H9 (cell line): Measurements from ENCODE around the gene CCDC57. TPM values are rescaled to one million over a fixed set of nuclear protein-coding genes. Genes with fewer than 3 reads are reported as not detected.

ENCODE experiments used
- DNase-seq: peaks from one replicate; pipeline ENCODE4 v3.0.0-alpha.2; 2017
- H2AFZ ChIP-seq: one replicate; pipeline ENCODE4 v1.6.1; 2013; ENCODE audit warnings: mild to moderate bottlenecking, low read length, control low read depth, moderate library complexity
- H2AK5ac ChIP-seq: 2 replicates; pipeline ENCODE4 v1.6.1; 2013; ENCODE audit warnings: low read length, control low read depth, mixed read lengths; ENCODE audit not compliant: insufficient read length
- H2BK120ac ChIP-seq: one replicate; pipeline ENCODE4 v1.6.1; 2013; ENCODE audit warnings: low read depth, mild to moderate bottlenecking, low read length, control low read depth, inconsistent platforms; ENCODE audit not compliant: poor library complexity, severe bottlenecking
- H2BK12ac ChIP-seq: 2 replicates; pipeline ENCODE4 v1.6.1; 2013; ENCODE audit warnings: low read length, control low read depth, mixed read lengths, low read depth; ENCODE audit not compliant: insufficient read length
- H2BK15ac ChIP-seq: 2 replicates; pipeline ENCODE4 v1.6.1; 2013; ENCODE audit warnings: low read depth, low read length, control low read depth
- H2BK20ac ChIP-seq: one replicate; pipeline ENCODE4 v1.6.1; 2013; ENCODE audit warnings: low read depth, mild to moderate bottlenecking, low read length, control low read depth, inconsistent platforms; ENCODE audit not compliant: poor library complexity, severe bottlenecking
- H2BK5ac ChIP-seq: 2 replicates; pipeline ENCODE4 v1.6.1; 2013; ENCODE audit warnings: low read length, control low read depth, mixed read lengths; ENCODE audit not compliant: insufficient read length
- H3K14ac ChIP-seq: 2 replicates; pipeline ENCODE4 v1.6.1; 2013; ENCODE audit warnings: low read length, control low read depth; ENCODE audit not compliant: insufficient read depth
- H3K18ac ChIP-seq: 2 replicates; pipeline ENCODE4 v1.6.1; 2013; ENCODE audit warnings: low read depth, mild to moderate bottlenecking, mixed read lengths, low read length, control low read depth; ENCODE audit not compliant: insufficient read length
- H3K23ac ChIP-seq: 2 replicates; pipeline ENCODE4 v1.6.1; 2013; ENCODE audit warnings: low read length, control low read depth, mixed read lengths, low read depth; ENCODE audit not compliant: insufficient read length
- H3K23me2 ChIP-seq: 2 replicates; pipeline ENCODE4 v1.6.1; 2013; ENCODE audit warnings: low read depth, mild to moderate bottlenecking, mixed read lengths, low read length, control low read depth; ENCODE audit not compliant: insufficient read length, poor library complexity, severe bottlenecking
- H3K27ac ChIP-seq: 2 replicates; pipeline ENCODE4 v1.5.1; 2013; ENCODE audit warnings: low read length, control low read depth, mixed read lengths, low read depth; ENCODE audit not compliant: insufficient read length
- H3K27me3 ChIP-seq: 2 replicates; pipeline ENCODE4 v1.6.1; 2013; ENCODE audit warnings: low read length, control low read depth, inconsistent platforms; ENCODE audit not compliant: insufficient read depth
- H3K4ac ChIP-seq: 2 replicates; pipeline ENCODE4 v1.6.1; 2013; ENCODE audit warnings: low read depth, mild to moderate bottlenecking, control low read depth, inconsistent platforms, low read length, moderate library complexity
- H3K4me1 ChIP-seq: 2 replicates; pipeline ENCODE4 v1.6.1; 2013; ENCODE audit warnings: low read length, control low read depth, inconsistent platforms; ENCODE audit not compliant: insufficient read depth
- H3K4me2 ChIP-seq: 2 replicates; pipeline ENCODE4 v1.6.1; 2013; ENCODE audit warnings: low read length, control low read depth, mixed read lengths; ENCODE audit not compliant: insufficient read length, insufficient read depth
- H3K56ac ChIP-seq: 2 replicates; pipeline ENCODE4 v1.6.1; 2013; ENCODE audit warnings: low read depth, mild to moderate bottlenecking, mixed read lengths, low read length, control low read depth; ENCODE audit not compliant: insufficient read length
- H3K79me1 ChIP-seq: 2 replicates; pipeline ENCODE4 v1.6.1; 2013; ENCODE audit warnings: low read depth, mild to moderate bottlenecking, moderate library complexity, low read length, control low read depth, inconsistent platforms; ENCODE audit not compliant: insufficient read depth, poor library complexity, severe bottlenecking
- H3K79me2 ChIP-seq: 2 replicates; pipeline ENCODE4 v1.6.1; 2013; ENCODE audit warnings: low read length, control low read depth, inconsistent platforms; ENCODE audit not compliant: insufficient read depth
- H3K9ac ChIP-seq: 2 replicates; pipeline ENCODE4 v1.6.1; 2013; ENCODE audit warnings: low read length, control low read depth, mixed read lengths; ENCODE audit not compliant: insufficient read length; ENCODE audit errors: extremely low read depth
- H3K9me3 ChIP-seq: one replicate; pipeline ENCODE4 v1.6.1; 2013; ENCODE audit warnings: low read depth, low read length, inconsistent platforms; ENCODE audit not compliant: control insufficient read depth
- H3T11ph ChIP-seq: one replicate; pipeline ENCODE4 v1.6.1; 2013; ENCODE audit warnings: mild to moderate bottlenecking, low read length, control low read depth, inconsistent platforms
- H4K20me1 ChIP-seq: one replicate; pipeline ENCODE4 v1.6.1; 2013; ENCODE audit not compliant: control insufficient read depth, insufficient read length, insufficient read depth
- H4K5ac ChIP-seq: 2 replicates; pipeline ENCODE4 v1.6.1; 2013; ENCODE audit warnings: low read depth, mild to moderate bottlenecking, mixed read lengths, low read length, control low read depth; ENCODE audit not compliant: insufficient read length
- H4K8ac ChIP-seq: replicated peaks from 2 replicates; pipeline ENCODE4 v1.6.1; 2013; ENCODE audit warnings: low read length, control low read depth, mixed read lengths, low read depth; ENCODE audit not compliant: insufficient read length
- H4K91ac ChIP-seq: 2 replicates; pipeline ENCODE4 v1.6.1; 2013; ENCODE audit warnings: low read depth, mild to moderate bottlenecking, moderate library complexity, mixed read lengths, low read length, control low read depth; ENCODE audit not compliant: insufficient read length
- H3K27ac Mint-ChIP-seq, 3 experiments: 2 replicates in 2 of 3; 3 replicates in 1 of 3; pipeline ENCODE4 v1.8.0; 2020 to 2021; ENCODE audit warnings: mixed read lengths in 3 of 3, mild to moderate bottlenecking in 1 of 3, moderate library complexity in 1 of 3
- H3K27me3 Mint-ChIP-seq: 2 replicates; pipeline ENCODE4 v1.8.0; 2021; ENCODE audit warnings: low read depth, mild to moderate bottlenecking, moderate library complexity, mixed read lengths
- H3K36me3 Mint-ChIP-seq, 3 experiments: 2 replicates in 2 of 3; 3 replicates in 1 of 3; pipeline ENCODE4 v1.8.0; 2020 to 2021; ENCODE audit warnings: low read depth in 3 of 3, mixed read lengths in 3 of 3; ENCODE audit not compliant: insufficient read depth in 1 of 3
- H3K4me1 Mint-ChIP-seq, 2 experiments: 2 replicates each; pipeline ENCODE4 v1.8.0; 2020; ENCODE audit warnings: mixed read lengths in 2 of 2
- H3K4me3 Mint-ChIP-seq, 2 experiments: 2 replicates in 1 of 2; 3 replicates in 1 of 2; pipeline ENCODE4 v1.8.0; 2020 to 2021; ENCODE audit warnings: mild to moderate bottlenecking in 2 of 2, mixed read lengths in 2 of 2, moderate library complexity in 1 of 2
- H3K9me3 Mint-ChIP-seq, 2 experiments: 2 replicates in 1 of 2; 3 replicates in 1 of 2; pipeline ENCODE4 v1.8.0; 2020; ENCODE audit warnings: mild to moderate bottlenecking in 2 of 2, mixed read lengths in 2 of 2, moderate library complexity in 1 of 2
- CTCF ChIP-seq: fragments of 200-600 bp; sonication (generic); conservative IDR thresholded peaks from 3 replicates; pipeline ENCODE4 v1.8.0; 2021; ENCODE audit warnings: antibody characterized with exemption, mild to moderate bottlenecking
- WGBS: extraction: QIAGEN DNeasy Blood & Tissue Kit; methylation state at CpG from one replicate; pipeline ENCODE4 v1.1.7; 2013; ENCODE audit warnings: missing lambda C conversion rate, low lambda C conversion rate, mixed read lengths; ENCODE audit not compliant: insufficient read length; ENCODE audit errors: extremely low coverage; 5-methylcytosine and 5-hydroxymethylcytosine counted together
- total RNA-seq: library from RNA; stranded (reverse); gene quantifications from 2 replicates; pipeline ENCODE4 v1.2.1, GENCODE V29; 2021

Gene CCDC57
- total RNA-seq, 1 experiment from 2014 or later, result 11.0 TPM

- Histone ChIP-seq H3K23ac (no peak overlapping the region), H3K27me3 (no peaks in the 10 kb centered on the region), H2AFZ (no peak overlapping the region), H4K8ac (no peak overlapping the region), H4K20me1 (no peaks in the 10 kb centered on the region), H2BK5ac (no peak overlapping the region), H3K4me2 (no peak overlapping the region), H2BK120ac (no peak overlapping the region), H3K9ac (no peak overlapping the region), H2BK12ac (no peak overlapping the region), H2BK15ac (no peak overlapping the region), H3K9me3 (no peaks in the 10 kb centered on the region), H3K4me1 (no peaks in the 10 kb centered on the region), H3K4ac (no peak overlapping the region), H3K79me1 (no peaks in the 10 kb centered on the region), H3T11ph (no peak overlapping the region), H2AK5ac (no peak overlapping the region), H3K14ac (no peak overlapping the region; the same call in 1 of the 2 replicates), H4K5ac (no peak overlapping the region), H2BK20ac (no peak overlapping the region), H4K91ac (no peak overlapping the region), H3K18ac (no peak overlapping the region), H3K27ac (no peak overlapping the region), H3K23me2 (no peaks in the 10 kb centered on the region), H3K56ac (no peak overlapping the region), H3K79me2 (no peaks in the 10 kb centered on the region)
- Mint-ChIP-seq H3K4me3 (no peak overlapping the region), H3K27ac (no peak overlapping the region), H3K9me3 (no peaks in the 10 kb centered on the region), H3K4me1 (peaks cover 9 to 27% of the 10 kb centered on the region in 2 experiments), H3K27me3 (peaks cover 41% of the 10 kb centered on the region), H3K36me3 (no peaks in the 10 kb centered on the region; a peak in 1 of 7 replicates)
- no CpG with 5 or more reads among the region's 32 CpGs for WGBS
- no peak for TF ChIP-seq CTCF
- no peak for DNase-seq
Observed at GRCh38 chr17:82121660-82122629, 90.7 kb downstream of the CCDC57 start.
